Stomach (tissue), 4 donors: ENCODE results near the gene CTF1.

Experiments
- EP300 ChIP-seq: sonication (generic); formaldehyde crosslinking; IDR thresholded peaks from one replicate; pipeline ENCODE4 v1.6.1; 2017; ENCODE audit warnings: antibody characterized with exemption
- TF ChIP-seq, protein P1 (sequence below), 7 experiments: fragments of 450-650 bp in 4 of 7; fragments of 200-600 bp in 3 of 7; sonication (generic) in 3 of 7; IDR thresholded peaks; one replicate each; pipeline ENCODE4 v1.5.1; 2016 to 2019; ENCODE audit warnings: antibody characterized with exemption in 7 of 7, control low read depth in 2 of 7, mild to moderate bottlenecking in 1 of 7

DNA sequence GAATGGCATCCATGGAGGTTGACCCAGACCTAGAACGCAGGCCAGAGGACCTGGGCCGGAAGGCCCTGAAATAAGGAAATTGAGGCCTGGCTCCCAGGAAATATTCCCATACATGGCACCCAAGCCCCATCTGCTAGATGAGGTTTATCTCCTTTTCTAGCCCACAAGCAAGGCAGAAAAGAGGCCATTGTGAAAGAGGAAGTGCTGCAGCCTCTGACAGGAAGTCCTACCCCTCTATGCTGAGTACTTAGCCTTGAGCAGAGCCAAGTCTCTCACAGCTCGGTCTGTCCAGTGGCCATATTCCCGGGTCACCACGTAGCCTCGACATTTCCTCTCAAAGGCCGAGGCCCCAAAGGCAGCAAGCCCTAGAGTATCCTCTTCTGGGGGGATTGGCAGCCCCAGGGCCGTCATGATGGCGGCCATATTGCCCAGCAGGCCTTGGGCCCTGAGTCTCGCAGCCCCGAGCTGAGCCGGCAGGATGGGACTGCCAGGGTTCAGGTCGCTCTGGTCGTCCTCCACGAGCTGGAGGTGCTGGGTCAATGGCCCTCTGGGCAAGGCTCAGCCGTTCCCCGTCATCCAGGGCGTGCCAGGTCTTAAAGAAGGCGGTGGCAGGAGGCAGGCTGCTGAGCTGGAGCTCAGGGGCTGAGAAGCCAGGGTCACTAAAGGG lies 7.8 kb downstream of the CTF1 start:
- TF ChIP-seq EP300 = no peak
- TF ChIP-seq, protein P1, sequence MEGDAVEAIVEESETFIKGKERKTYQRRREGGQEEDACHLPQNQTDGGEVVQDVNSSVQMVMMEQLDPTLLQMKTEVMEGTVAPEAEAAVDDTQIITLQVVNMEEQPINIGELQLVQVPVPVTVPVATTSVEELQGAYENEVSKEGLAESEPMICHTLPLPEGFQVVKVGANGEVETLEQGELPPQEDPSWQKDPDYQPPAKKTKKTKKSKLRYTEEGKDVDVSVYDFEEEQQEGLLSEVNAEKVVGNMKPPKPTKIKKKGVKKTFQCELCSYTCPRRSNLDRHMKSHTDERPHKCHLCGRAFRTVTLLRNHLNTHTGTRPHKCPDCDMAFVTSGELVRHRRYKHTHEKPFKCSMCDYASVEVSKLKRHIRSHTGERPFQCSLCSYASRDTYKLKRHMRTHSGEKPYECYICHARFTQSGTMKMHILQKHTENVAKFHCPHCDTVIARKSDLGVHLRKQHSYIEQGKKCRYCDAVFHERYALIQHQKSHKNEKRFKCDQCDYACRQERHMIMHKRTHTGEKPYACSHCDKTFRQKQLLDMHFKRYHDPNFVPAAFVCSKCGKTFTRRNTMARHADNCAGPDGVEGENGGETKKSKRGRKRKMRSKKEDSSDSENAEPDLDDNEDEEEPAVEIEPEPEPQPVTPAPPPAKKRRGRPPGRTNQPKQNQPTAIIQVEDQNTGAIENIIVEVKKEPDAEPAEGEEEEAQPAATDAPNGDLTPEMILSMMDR (IDR thresholded peaks at IDR 0.05) = no peak
